ENCODE measurements around the gene OR2V2.
"Not testable (repeated sequence)": the region's sequence is repeated elsewhere in the genome, so short reads cannot be mapped to it uniquely, and the experiment has no call there.

The OR2V2 gene

GRCh38 chr5:181129601-181130000 is 17.8 kb upstream of the OR2V2 start:
- H3K27me3 ChIP-seq: peaks cover 43% of the 10 kb centered on the region

GRCh38 chr5:181130081-181130480 is 17.3 kb upstream of the OR2V2 start:
- peaks cover 43% of the 10 kb centered on the region for H3K27me3 ChIP-seq
- H3K4me1 ChIP-seq; H3K9me3 ChIP-seq; DNase-seq; H3K4me3 ChIP-seq (ENCODE audit: low read depth, low read length); H3K36me3 ChIP-seq: not testable (repeated sequence)

More at GRCh38 chr5:181129601-181130000, 17.8 kb upstream of the OR2V2 start:
- TF ChIP-seq CTCF (IDR thresholded peaks at IDR 0.05; ENCODE audit: low read depth, low read length): no peak
- Histone ChIP-seq H3K9me3 (no peaks in the 10 kb centered on the region; the same call in 1 of the 2 replicates), H3K4me1 (no peaks in the 10 kb centered on the region), H3K4me3 (ENCODE audit: low read depth, low read length) (no peak overlapping the region), H3K36me3 (no peaks in the 10 kb centered on the region)
- DNase-seq: no peak

DNA sequence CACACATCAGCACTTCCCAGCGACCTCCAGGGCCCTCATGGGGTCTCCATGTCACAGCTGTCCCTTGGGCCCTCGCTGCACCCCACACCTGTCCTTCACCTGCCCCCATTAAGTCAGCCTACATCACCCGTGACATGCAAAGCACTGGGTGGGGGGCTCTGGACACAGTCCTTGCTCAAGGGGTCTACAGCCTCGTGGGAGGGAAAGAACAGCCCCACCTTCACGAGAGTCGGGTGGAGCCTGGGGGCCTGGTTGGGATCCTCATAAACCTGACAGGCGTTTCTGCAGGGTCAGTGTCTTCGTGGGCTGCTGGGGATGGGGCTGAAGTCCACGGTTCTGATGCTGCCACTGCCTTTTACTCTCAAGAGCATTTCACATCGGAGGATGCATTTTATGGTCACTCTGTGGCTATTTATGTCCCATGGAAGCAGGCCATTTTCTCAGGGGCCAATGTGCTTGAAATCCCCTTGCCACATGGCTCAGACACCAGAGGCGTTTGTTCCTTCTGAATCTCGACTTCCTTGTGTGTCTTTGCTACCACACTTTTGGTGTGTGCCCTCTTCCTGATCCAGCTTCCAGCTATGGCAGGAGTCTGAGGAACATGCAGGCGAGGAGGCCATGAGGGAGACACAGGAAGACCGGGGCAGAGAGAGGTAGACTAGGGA is 16.4 kb upstream of the OR2V2 start, which contains the start of gene OR2V1:
Gene OR2V1 (minus strand): TSS at position 338 of the 665 bp plus-strand sequence. CDS start 5,865 bp downstream, outside the sequence.
- DNase-seq: no peak
- Histone ChIP-seq H3K36me3 (no peaks in the 10 kb centered on the region), H3K9me3 (no peaks in the 10 kb centered on the region; the same call in 1 of the 2 replicates), H3K4me1 (no peaks in the 10 kb centered on the region), H3K27me3 (peaks cover 43% of the 10 kb centered on the region), H3K4me3 (ENCODE audit: low read depth, low read length) (no peak within 1 kb of the TSS)
- TF ChIP-seq CTCF (IDR thresholded peaks at IDR 0.05; ENCODE audit: low read depth, low read length): no peak

- no peak overlapping the region for H3K4me3 ChIP-seq (ENCODE audit: low read depth, low read length)
- no peak for TF ChIP-seq CTCF (IDR thresholded peaks at IDR 0.05; ENCODE audit: low read depth, low read length)
- H3K4me1 ChIP-seq: no peaks in the 10 kb centered on the region
- H3K27me3 ChIP-seq: peaks cover 43% of the 10 kb centered on the region
- H3K9me3 ChIP-seq: no peaks in the 10 kb centered on the region; the same call in 1 of the 2 replicates
- no peaks in the 10 kb centered on the region for H3K36me3 ChIP-seq
- DNase-seq: no peak
Measured at GRCh38 chr5:181131514-181131913, 15.9 kb upstream of the OR2V2 start.

DNA sequence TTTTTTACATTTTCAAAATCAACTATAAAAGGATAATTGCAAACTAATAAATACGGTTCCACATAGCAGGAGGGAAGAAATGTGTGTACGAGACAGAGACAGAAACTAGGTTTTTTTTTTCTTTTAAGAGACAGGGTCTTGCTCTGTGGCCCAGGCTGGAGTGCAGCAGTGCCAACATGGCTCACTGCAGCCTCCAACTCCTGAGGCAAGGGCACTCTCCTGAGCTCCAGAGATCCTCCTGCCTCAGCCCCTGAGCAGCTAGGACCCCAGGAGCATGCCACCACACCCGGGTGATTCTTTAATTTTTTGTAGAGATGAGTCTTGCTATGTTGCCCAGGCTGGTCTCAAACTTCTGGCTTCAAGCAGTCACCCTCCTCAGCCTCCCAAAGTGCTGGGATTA is 14.3 kb upstream of the OR2V2 start:
- TF ChIP-seq CTCF (IDR thresholded peaks at IDR 0.05; ENCODE audit: low read depth, low read length): no peak
- no peaks in the 10 kb centered on the region for H3K4me1 ChIP-seq
- peaks cover 30% of the 10 kb centered on the region for H3K27me3 ChIP-seq
- no peak for DNase-seq
- H3K36me3 ChIP-seq: no peaks in the 10 kb centered on the region
- H3K4me3 ChIP-seq (ENCODE audit: low read depth, low read length): no peak overlapping the region
- no peaks in the 10 kb centered on the region for H3K9me3 ChIP-seq

GRCh38 chr5:181133610-181134231 is 13.7 kb upstream of the OR2V2 start:
- Histone ChIP-seq H3K27me3 (peaks cover 28% of the 10 kb centered on the region), H3K36me3 (no peaks in the 10 kb centered on the region), H3K9me3 (no peaks in the 10 kb centered on the region), H3K4me3 (ENCODE audit: low read depth, low read length) (no peak overlapping the region), H3K4me1 (no peaks in the 10 kb centered on the region)
- peak; percentile 39 for DNase-seq
- no peak for TF ChIP-seq CTCF (IDR thresholded peaks at IDR 0.05; ENCODE audit: low read depth, low read length)

All from BE2C (cell line).